SK-N-SH treated with all-trans-retinoic acid at 6 μM for 48 hours (cell line): ENCODE measurements around the gene BMF.

Experiments used
- ATAC-seq: fragments of 200-7000 bp; cut with Tn5 transposase; 3 replicates; pipeline ENCODE4 v1.9.1; 2020; ENCODE audit warnings: mild to moderate bottlenecking, moderate library complexity
- ARNTL ChIP-seq: fragments of 450-650 bp; formaldehyde crosslinking; IDR thresholded peaks from 2 replicates; pipeline ENCODE4 v1.5.0; 2020; ENCODE audit warnings: low read depth, mild to moderate bottlenecking, moderate library complexity, borderline replicate concordance
- BACH2 ChIP-seq: fragments of 250-450 bp; sonication (Bioruptor Pico); IDR thresholded peaks from 2 replicates; pipeline ENCODE4 v1.9.0; 2021; ENCODE audit warnings: mild to moderate bottlenecking, borderline replicate concordance
- CREB5 ChIP-seq: fragments of 250-450 bp; sonication (Bioruptor Pico); IDR thresholded peaks from 2 replicates; pipeline ENCODE4 v1.5.1; 2020; ENCODE audit warnings: low read depth, mild to moderate bottlenecking, moderate library complexity
- CSDC2 ChIP-seq: fragments of 250-450 bp; sonication (Bioruptor Pico); IDR thresholded peaks from 2 replicates; pipeline ENCODE4 v1.5.0; 2020; ENCODE audit warnings: mild to moderate bottlenecking, moderate library complexity
- CSRNP3 ChIP-seq: fragments of 250-450 bp; sonication (Bioruptor Pico); IDR thresholded peaks from 2 replicates; pipeline ENCODE4 v1.5.1; 2021; ENCODE audit warnings: mild to moderate bottlenecking, moderate library complexity
- ESRRG ChIP-seq: fragments of 250-450 bp; sonication (Bioruptor Pico); IDR thresholded peaks from 2 replicates; pipeline ENCODE4 v1.6.1; 2021; ENCODE audit warnings: mild to moderate bottlenecking
- GLIS3 ChIP-seq: fragments of 250-450 bp; sonication (Bioruptor Pico); IDR thresholded peaks from 2 replicates; pipeline ENCODE4 v1.5.0; 2020; ENCODE audit warnings: mild to moderate bottlenecking, moderate library complexity
- ISL1 ChIP-seq: fragments of 250-450 bp; sonication (Bioruptor Pico); IDR thresholded peaks from 2 replicates; pipeline ENCODE4 v2.1.2; 2022; ENCODE audit warnings: mild to moderate bottlenecking, moderate library complexity
- OSR1 ChIP-seq: fragments of 250-450 bp; sonication (Bioruptor Pico); IDR thresholded peaks from 2 replicates; pipeline ENCODE4 v1.8.0; 2022; ENCODE audit warnings: moderate library complexity, mild to moderate bottlenecking, inconsistent platforms
- PATZ1 ChIP-seq: fragments of 250-450 bp; sonication (Bioruptor Pico); IDR thresholded peaks from 2 replicates; pipeline ENCODE4 v1.8.0; 2020; ENCODE audit warnings: mild to moderate bottlenecking, moderate library complexity, borderline replicate concordance
- PPARA ChIP-seq: fragments of 250-450 bp; sonication (Bioruptor Pico); IDR thresholded peaks from 2 replicates; pipeline ENCODE4 v1.5.0; 2020; ENCODE audit warnings: mild to moderate bottlenecking, borderline replicate concordance
- RARB ChIP-seq: fragments of 250-450 bp; sonication (Bioruptor Pico); IDR thresholded peaks from 2 replicates; pipeline ENCODE4 v1.8.0; 2021; ENCODE audit warnings: mild to moderate bottlenecking, moderate library complexity
- SNAI2 ChIP-seq: fragments of 250-450 bp; sonication (Bioruptor Pico); IDR thresholded peaks from 2 replicates; pipeline ENCODE4 v1.5.0; 2020; ENCODE audit warnings: mild to moderate bottlenecking, moderate library complexity
- TCF4 ChIP-seq: fragments of 250-450 bp; sonication (Bioruptor Pico); IDR thresholded peaks from 2 replicates; pipeline ENCODE4 v1.8.0; 2021; ENCODE audit warnings: mild to moderate bottlenecking, moderate library complexity, borderline replicate concordance
- TOX ChIP-seq: fragments of 250-450 bp; sonication (Bioruptor Pico); IDR thresholded peaks from 2 replicates; pipeline ENCODE4 v1.8.0; 2021; ENCODE audit warnings: mild to moderate bottlenecking, moderate library complexity, borderline replicate concordance
- ZC3H10 ChIP-seq: fragments of 250-450 bp; sonication (Bioruptor Pico); IDR thresholded peaks from 2 replicates; pipeline ENCODE4 v1.5.1; 2021; ENCODE audit warnings: mild to moderate bottlenecking, moderate library complexity
- ZFP30 ChIP-seq: fragments of 450-650 bp; formaldehyde crosslinking; IDR thresholded peaks from 2 replicates; pipeline ENCODE4 v1.5.0; 2022; ENCODE audit warnings: mild to moderate bottlenecking, moderate library complexity
- ZNF565 ChIP-seq: fragments of 450-650 bp; formaldehyde crosslinking; conservative IDR thresholded peaks from 2 replicates; pipeline ENCODE4 v1.5.0; 2020; ENCODE audit warnings: low read depth, mild to moderate bottlenecking, moderate library complexity
- ZNF70 ChIP-seq: fragments of 450-650 bp; formaldehyde crosslinking; IDR thresholded peaks from 2 replicates; pipeline ENCODE4 v1.5.0; 2020; ENCODE audit warnings: mild to moderate bottlenecking, moderate library complexity
- ZNF8 ChIP-seq: fragments of 450-650 bp; formaldehyde crosslinking; IDR thresholded peaks from 2 replicates; pipeline ENCODE4 v1.5.0; 2020; ENCODE audit warnings: mild to moderate bottlenecking, moderate library complexity
- TF ChIP-seq, protein P1 (sequence below): fragments of 250-450 bp; sonication (Bioruptor Pico); IDR thresholded peaks from 2 replicates; pipeline ENCODE4 v1.5.0; 2020; ENCODE audit warnings: mild to moderate bottlenecking, moderate library complexity

The BMF gene

DNA sequence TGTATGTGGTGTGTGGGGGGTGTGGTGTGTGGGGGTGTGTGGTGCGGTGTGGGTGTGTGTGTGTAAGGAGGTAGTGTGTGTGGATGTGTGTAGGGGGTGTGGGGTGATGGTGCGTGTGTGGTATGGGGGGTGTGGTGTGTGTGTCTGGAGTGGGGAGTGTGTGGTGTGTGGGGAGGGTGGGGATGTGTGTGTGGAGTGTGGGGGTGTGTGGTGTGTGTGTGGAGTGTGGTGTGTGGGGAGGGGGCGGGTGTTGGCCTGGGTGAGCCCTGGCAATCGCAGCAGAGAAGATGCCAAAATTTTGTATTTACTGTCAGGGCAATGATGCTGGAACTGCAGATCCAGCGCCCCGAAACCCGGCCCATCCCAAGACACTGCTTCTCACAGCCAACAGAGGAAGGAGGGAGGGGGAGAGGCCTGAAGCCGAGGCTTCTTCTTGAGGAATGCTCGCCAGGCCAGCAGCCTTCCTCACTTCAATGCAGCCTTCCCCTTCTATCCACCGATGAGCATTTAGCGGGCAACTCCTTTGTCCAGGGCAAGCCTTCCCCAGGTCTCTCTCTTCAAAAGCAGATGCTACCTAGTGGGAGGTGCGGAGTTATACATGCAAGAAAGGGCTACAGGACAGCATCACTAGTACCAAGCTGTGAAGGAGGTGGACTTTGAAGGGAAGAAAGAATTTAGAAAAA lies 57.8 kb downstream of the BMF start:
- TF ChIP-seq OSR1 (CRISPR knock-in tag) (no peak), ZNF8 (CRISPR knock-in tag) (no peak), ZFP30 (CRISPR knock-in tag) (no peak), ESRRG (CRISPR knock-in tag) (no peak), RARB (CRISPR knock-in tag) (no peak), CREB5 (no peak), ZC3H10 (no peak), PATZ1 (no peak), SNAI2 (CRISPR knock-in tag) (no peak)
- ATAC-seq, result no peak

- no peak for ATAC-seq
Observed at GRCh38 chr15:40048926-40049475, 59.7 kb downstream of the BMF start.

More at GRCh38 chr15:40048926-40049475, 59.7 kb downstream of the BMF start:
- TF ChIP-seq ZFP30 (CRISPR knock-in tag) (no peak), ZNF8 (CRISPR knock-in tag) (no peak), CSDC2 (CRISPR knock-in tag) (no peak), CSRNP3 (CRISPR knock-in tag) (no peak), PPARA (CRISPR knock-in tag) (no peak), ZNF565 (CRISPR knock-in tag) (no peak), RARB (CRISPR knock-in tag) (no peak), ZNF70 (CRISPR knock-in tag) (no peak), SNAI2 (CRISPR knock-in tag) (no peak), ZC3H10 (no peak), TCF4 (no peak), ISL1 (CRISPR knock-in tag) (no peak), TOX (CRISPR knock-in tag) (no peak), PATZ1 (no peak), GLIS3 (no peak), ARNTL (no peak), BACH2 (CRISPR knock-in tag) (no peak)
- TF ChIP-seq, protein P1, sequence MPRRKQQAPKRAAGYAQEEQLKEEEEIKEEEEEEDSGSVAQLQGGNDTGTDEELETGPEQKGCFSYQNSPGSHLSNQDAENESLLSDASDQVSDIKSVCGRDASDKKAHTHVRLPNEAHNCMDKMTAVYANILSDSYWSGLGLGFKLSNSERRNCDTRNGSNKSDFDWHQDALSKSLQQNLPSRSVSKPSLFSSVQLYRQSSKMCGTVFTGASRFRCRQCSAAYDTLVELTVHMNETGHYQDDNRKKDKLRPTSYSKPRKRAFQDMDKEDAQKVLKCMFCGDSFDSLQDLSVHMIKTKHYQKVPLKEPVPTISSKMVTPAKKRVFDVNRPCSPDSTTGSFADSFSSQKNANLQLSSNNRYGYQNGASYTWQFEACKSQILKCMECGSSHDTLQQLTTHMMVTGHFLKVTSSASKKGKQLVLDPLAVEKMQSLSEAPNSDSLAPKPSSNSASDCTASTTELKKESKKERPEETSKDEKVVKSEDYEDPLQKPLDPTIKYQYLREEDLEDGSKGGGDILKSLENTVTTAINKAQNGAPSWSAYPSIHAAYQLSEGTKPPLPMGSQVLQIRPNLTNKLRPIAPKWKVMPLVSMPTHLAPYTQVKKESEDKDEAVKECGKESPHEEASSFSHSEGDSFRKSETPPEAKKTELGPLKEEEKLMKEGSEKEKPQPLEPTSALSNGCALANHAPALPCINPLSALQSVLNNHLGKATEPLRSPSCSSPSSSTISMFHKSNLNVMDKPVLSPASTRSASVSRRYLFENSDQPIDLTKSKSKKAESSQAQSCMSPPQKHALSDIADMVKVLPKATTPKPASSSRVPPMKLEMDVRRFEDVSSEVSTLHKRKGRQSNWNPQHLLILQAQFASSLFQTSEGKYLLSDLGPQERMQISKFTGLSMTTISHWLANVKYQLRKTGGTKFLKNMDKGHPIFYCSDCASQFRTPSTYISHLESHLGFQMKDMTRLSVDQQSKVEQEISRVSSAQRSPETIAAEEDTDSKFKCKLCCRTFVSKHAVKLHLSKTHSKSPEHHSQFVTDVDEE (CRISPR knock-in tag), result no peak
